Type B pancreatic cell (in vitro differentiated cells): Measurements from ENCODE around the gene NAT9. TPM values are rescaled to one million over a fixed set of nuclear protein-coding genes. Genes with fewer than 3 reads are reported as not detected.

ENCODE experiments used
- DNase-seq: peaks from one replicate; pipeline ENCODE4 v3.0.0; 2021; ENCODE audit warnings: mixed read lengths; ENCODE audit not compliant: unreplicated experiment; ENCODE audit errors: extremely low spot score
- H3K27ac Mint-ChIP-seq: 2 replicates; pipeline ENCODE4 v1.8.0; 2021; ENCODE audit warnings: mild to moderate bottlenecking, mixed read lengths
- H3K27me3 Mint-ChIP-seq: 2 replicates; pipeline ENCODE4 v1.8.0; 2021; ENCODE audit warnings: mixed read lengths
- H3K36me3 Mint-ChIP-seq: 2 replicates; pipeline ENCODE4 v1.8.0; 2021; ENCODE audit warnings: mixed read lengths
- H3K4me1 Mint-ChIP-seq: one replicate; pipeline ENCODE4 v1.8.0; 2021; ENCODE audit warnings: mixed read lengths; ENCODE audit not compliant: unreplicated experiment
- H3K4me3 Mint-ChIP-seq: 2 replicates; pipeline ENCODE4 v1.8.0; 2021; ENCODE audit warnings: mild to moderate bottlenecking, mixed read lengths
- H3K9me3 Mint-ChIP-seq: 2 replicates; pipeline ENCODE4 v1.8.0; 2021; ENCODE audit warnings: mixed read lengths
- total RNA-seq: library from RNA; stranded (reverse); gene quantifications from 2 replicates; pipeline ENCODE4 v1.2.1, GENCODE V29; 2021; ENCODE audit warnings: low replicate concordance
- TF ChIP-seq, protein P1 (sequence below): fragments of 200-600 bp; sonication (generic); conservative IDR thresholded peaks from 2 replicates; pipeline ENCODE4 v1.5.0; 2021; ENCODE audit warnings: antibody characterized with exemption, mild to moderate bottlenecking

The NAT9 gene
- total RNA-seq, 1 donor from 2014 or later = 67.2 TPM

GRCh38 chr17:74821655-74822334 is 45.6 kb upstream of the NAT9 start:
- H3K4me1 Mint-ChIP-seq = peaks cover 21% of the 10 kb centered on the region
- H3K9me3 Mint-ChIP-seq = no peaks in the 10 kb centered on the region
- H3K27me3 Mint-ChIP-seq = no peaks in the 10 kb centered on the region
- TF ChIP-seq, protein P1, sequence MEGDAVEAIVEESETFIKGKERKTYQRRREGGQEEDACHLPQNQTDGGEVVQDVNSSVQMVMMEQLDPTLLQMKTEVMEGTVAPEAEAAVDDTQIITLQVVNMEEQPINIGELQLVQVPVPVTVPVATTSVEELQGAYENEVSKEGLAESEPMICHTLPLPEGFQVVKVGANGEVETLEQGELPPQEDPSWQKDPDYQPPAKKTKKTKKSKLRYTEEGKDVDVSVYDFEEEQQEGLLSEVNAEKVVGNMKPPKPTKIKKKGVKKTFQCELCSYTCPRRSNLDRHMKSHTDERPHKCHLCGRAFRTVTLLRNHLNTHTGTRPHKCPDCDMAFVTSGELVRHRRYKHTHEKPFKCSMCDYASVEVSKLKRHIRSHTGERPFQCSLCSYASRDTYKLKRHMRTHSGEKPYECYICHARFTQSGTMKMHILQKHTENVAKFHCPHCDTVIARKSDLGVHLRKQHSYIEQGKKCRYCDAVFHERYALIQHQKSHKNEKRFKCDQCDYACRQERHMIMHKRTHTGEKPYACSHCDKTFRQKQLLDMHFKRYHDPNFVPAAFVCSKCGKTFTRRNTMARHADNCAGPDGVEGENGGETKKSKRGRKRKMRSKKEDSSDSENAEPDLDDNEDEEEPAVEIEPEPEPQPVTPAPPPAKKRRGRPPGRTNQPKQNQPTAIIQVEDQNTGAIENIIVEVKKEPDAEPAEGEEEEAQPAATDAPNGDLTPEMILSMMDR = no peak
- DNase-seq = no peak
- H3K4me3 Mint-ChIP-seq = no peak overlapping the region
- H3K36me3 Mint-ChIP-seq = no peaks in the 10 kb centered on the region
- H3K27ac Mint-ChIP-seq = no peak overlapping the region

- Mint-ChIP-seq H3K4me1 (peaks cover 12% of the 10 kb centered on the region), H3K27ac (no peak overlapping the region), H3K36me3 (no peaks in the 10 kb centered on the region), H3K4me3 (no peak overlapping the region), H3K9me3 (no peaks in the 10 kb centered on the region), H3K27me3 (no peaks in the 10 kb centered on the region)
- TF ChIP-seq, protein P1 = no peak
- DNase-seq = no peak
Measured at GRCh38 chr17:74819801-74820436, 43.8 kb upstream of the NAT9 start.

DNA sequence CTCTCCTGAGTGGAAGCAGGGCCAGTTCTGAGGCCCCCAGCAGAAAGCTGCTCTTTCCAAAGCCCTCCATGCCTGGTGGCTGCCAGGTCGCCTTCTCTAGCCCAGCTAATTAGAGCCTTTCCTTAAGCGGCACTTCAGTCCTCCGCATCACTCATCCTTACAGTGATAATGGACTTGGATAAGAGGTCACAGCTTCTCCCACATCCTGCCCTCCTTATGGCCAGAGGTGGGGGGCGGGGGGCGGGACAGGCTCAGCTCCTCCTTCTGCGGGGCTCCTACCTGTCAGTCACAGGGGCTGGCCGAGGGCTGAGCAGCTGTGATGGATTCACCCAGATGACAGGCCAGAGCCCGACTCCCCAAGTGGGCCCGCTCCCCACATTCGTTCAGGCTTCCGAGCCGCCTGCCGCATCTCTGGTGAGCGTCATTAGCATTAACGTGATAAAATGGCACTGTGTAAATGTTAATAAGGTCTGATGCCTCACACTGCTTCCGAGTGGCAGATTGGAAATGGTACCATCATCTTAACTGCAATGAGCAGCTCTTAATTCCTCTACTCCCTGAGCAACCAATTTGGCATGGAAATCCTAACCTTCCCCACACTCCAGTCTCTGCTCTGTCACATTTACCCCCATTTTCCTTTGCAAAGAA is 42.3 kb upstream of the NAT9 start:
- DNase-seq = no peak
- TF ChIP-seq, protein P1 = no peak
- peaks cover 12% of the 10 kb centered on the region for H3K4me1 Mint-ChIP-seq
- no peaks in the 10 kb centered on the region for H3K27me3 Mint-ChIP-seq
- H3K27ac Mint-ChIP-seq = no peak overlapping the region
- H3K36me3 Mint-ChIP-seq = no peaks in the 10 kb centered on the region
- H3K9me3 Mint-ChIP-seq = no peaks in the 10 kb centered on the region
- H3K4me3 Mint-ChIP-seq = no peak overlapping the region

DNA sequence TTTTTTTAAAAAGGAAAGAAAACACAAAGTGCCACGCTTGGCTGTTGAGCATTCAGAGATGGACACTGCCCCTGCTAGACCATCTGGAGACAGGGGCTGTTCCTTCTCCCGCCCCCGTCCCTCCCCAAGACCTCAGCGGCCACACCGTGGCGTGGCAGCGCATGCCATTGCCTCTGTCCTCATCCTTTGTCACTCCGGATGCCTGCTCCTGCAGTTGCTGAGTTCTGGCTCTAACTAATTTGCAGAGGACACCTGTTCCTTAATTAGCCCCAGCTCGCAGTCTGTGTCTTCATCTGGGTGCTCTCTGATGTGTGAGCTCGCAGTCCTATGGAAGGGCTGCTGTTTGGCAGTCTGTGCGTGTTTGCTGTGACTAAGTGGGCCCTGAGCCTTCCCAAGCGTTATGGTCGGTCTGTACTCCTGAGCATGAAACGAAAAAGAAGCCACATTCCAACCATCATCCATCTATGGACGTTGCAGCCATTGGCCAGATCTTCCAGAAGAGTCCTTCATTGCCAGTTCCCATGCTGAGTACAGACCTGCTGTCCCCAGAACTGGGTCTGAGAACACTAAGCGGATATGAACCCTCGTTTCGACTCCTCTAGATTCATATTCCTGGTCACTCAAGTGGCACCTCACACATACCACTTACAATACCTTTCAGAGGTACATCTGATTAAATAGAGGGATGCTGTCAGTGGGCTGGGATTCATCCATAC is 40.9 kb upstream of the NAT9 start:
- TF ChIP-seq, protein P1 = no peak
- Mint-ChIP-seq H3K4me3 (no peak overlapping the region), H3K4me1 (peaks cover 17% of the 10 kb centered on the region), H3K27ac (no peak overlapping the region), H3K9me3 (no peaks in the 10 kb centered on the region), H3K27me3 (no peaks in the 10 kb centered on the region), H3K36me3 (no peaks in the 10 kb centered on the region)
- no peak for DNase-seq

GRCh38 chr17:74815550-74816370 is 39.6 kb upstream of the NAT9 start:
- TF ChIP-seq, protein P1 = no peak
- Mint-ChIP-seq H3K4me1 (peaks cover 19% of the 10 kb centered on the region), H3K4me3 (no peak overlapping the region), H3K36me3 (no peaks in the 10 kb centered on the region), H3K27me3 (no peaks in the 10 kb centered on the region), H3K27ac (no peak overlapping the region), H3K9me3 (no peaks in the 10 kb centered on the region)
- no peak for DNase-seq
